Aorta (tissue), 5 donors: ENCODE data around the gene OR5W2. TPM values are rescaled to one million over a fixed set of nuclear protein-coding genes. Genes with fewer than 3 reads are reported as not detected.
"Not testable (repeated sequence)": the region's sequence is repeated elsewhere in the genome, so short reads cannot be mapped to it uniquely, and the experiment has no call there.

Source experiments
- ATAC-seq: fragments of 200-7000 bp; cut with Tn5 transposase; one replicate; pipeline ENCODE4 v1.9.1; 2022; ENCODE audit warnings: moderate library complexity; ENCODE audit not compliant: low FRiP score
- DNase-seq, 2 donors: peaks; one replicate each; pipeline ENCODE4 v3.0.0-alpha.2; 2020
- H3K27ac ChIP-seq, 2 donors: one replicate each; pipeline ENCODE4 v1.5.1; 2013; ENCODE audit warnings: low read length in 2 of 2, mild to moderate bottlenecking in 2 of 2, moderate library complexity in 2 of 2, control low read depth in 1 of 2, inconsistent platforms in 1 of 2, low read depth in 1 of 2
- H3K27me3 ChIP-seq, 2 donors: one replicate each; pipeline ENCODE4 v1.6.1; 2013; ENCODE audit warnings: control low read depth in 1 of 2, low read length in 1 of 2, mild to moderate bottlenecking in 1 of 2, moderate library complexity in 1 of 2; ENCODE audit not compliant: insufficient read depth in 2 of 2, control insufficient read depth in 1 of 2
- H3K36me3 ChIP-seq, 2 donors: one replicate each; pipeline ENCODE4 v1.6.1; 2013; ENCODE audit warnings: control low read depth in 1 of 2, low read length in 1 of 2, mild to moderate bottlenecking in 1 of 2; ENCODE audit not compliant: insufficient read depth in 2 of 2, control insufficient read depth in 1 of 2
- H3K4me1 ChIP-seq, 2 donors: one replicate each; pipeline ENCODE4 v1.6.1; 2013; ENCODE audit warnings: low read length in 2 of 2, control low read depth in 1 of 2, mild to moderate bottlenecking in 1 of 2, moderate library complexity in 1 of 2; ENCODE audit not compliant: insufficient read depth in 2 of 2, control insufficient read depth in 1 of 2
- H3K4me3 ChIP-seq, 2 donors: one replicate each; pipeline ENCODE4 v1.5.1; 2013; ENCODE audit warnings: low read length in 2 of 2, control low read depth in 1 of 2, mild to moderate bottlenecking in 1 of 2
- H3K9me3 ChIP-seq: one replicate; pipeline ENCODE4 v1.6.1; 2013; ENCODE audit warnings: mild to moderate bottlenecking, low read length; ENCODE audit not compliant: control insufficient read depth
- WGBS, 2 donors: extraction: QIAGEN DNeasy Blood & Tissue Kit; methylation state at CpG; one replicate each; pipeline ENCODE4 v1.1.7; 2013; 5-methylcytosine and 5-hydroxymethylcytosine counted together
- intact Hi-C, 2 donors: fragments of 100-400 bp; cut with DNase I; formaldehyde crosslinking; loops; one replicate each; pipeline versions ENCODE4 v1.14.2 to v1.15.0; 2022
- polyA plus RNA-seq, 2 donors: library from polyadenylated mRNA; stranded (reverse); fragments of 200-250 nt; gene quantifications; one replicate each; pipeline ENCODE4 v1.2.3, GENCODE V29; 2013
- total RNA-seq, 2 donors: library from RNA; stranded (reverse); fragmentation: NEBNext Ultra II Directional; extraction: Animal tissue kit (Norgen Biotek cat#: 25700); gene quantifications; one replicate each; pipeline ENCODE4 v1.2.1, GENCODE V29; 2021
- donor health status: healthy with polysubstance abuse.
- donor health status: Bipolar disorder and iron deficiency.
- donor health status: DM: no; HTN: no; CAD: no.
- donor health status: DM: no; HTN: no; CAD: no.
- donor health status: DM: yes; HTN: yes; CAD: no.

The OR5W2 gene
- total and polyA plus RNA-seq, 4 donors: not detected

- DNase-seq, H3K9me3 ChIP-seq, H3K27ac ChIP-seq, intact Hi-C loops, H3K36me3 ChIP-seq, H3K4me1 ChIP-seq, H3K4me3 ChIP-seq, H3K27me3 ChIP-seq, ATAC-seq: not testable (repeated sequence)
- WGBS, 2 donors: 78 to 81% methylated on average over 4 of the region's 4 CpGs
Observed at GRCh38 chr11:55884995-55885394, 29.4 kb downstream of the OR5W2 start.

DNA sequence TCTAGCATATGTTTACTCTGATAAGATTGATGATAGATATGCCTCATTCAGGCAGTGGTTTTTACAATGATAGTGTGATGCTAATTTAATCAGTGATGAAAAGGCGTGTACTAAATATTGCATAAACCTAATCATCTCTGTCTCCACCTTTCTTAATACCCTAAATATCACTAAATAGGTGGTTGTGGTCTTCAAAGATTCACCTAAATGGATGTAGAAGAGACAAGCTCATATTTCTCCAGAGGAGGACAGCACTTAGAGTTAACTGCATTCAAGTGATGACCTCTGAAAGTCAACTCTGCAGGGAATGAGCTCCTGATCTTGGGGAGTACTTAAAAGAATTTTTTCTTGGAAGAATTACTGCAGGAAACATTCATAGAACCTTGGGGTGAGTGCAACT, 31.4 kb downstream of the OR5W2 start, which contains the start of gene TRIM51:
Gene TRIM51, plus strand, starts transcription at position 301 of the 400 bp plus-strand sequence. CDS start 2,132 bp downstream, outside the sequence.
- H3K27me3 ChIP-seq, H3K9me3 ChIP-seq, H3K36me3 ChIP-seq, H3K27ac ChIP-seq, ATAC-seq, H3K4me3 ChIP-seq, DNase-seq, H3K4me1 ChIP-seq, intact Hi-C loops: not testable (repeated sequence)
- 57 to 58% methylated on average over 1 of the region's 1 CpG for WGBS, 2 donors

DNA sequence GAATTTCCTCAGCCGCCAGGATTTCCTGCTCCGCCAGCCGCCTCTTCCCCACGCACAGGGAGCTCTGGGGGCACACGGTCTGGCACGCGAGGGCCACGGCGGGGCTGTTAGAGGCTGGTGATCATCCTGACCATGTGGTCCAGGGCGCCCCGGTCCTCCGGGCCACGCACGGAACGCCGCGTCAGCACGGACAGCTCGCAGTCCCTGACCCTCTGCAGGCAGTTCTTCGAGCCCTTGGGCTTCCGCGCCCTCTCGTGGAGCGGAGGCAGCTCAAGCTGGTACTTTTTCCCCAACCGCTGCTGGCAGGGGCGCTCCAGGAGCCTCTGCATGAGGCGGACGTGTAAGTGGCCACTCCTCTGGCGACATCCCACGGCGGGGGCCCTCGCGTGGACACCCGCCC, 41.2 kb downstream of the OR5W2 start:
- 15 to 19% methylated on average over 28 to 34 of the region's 34 CpGs for WGBS, 2 donors
- H3K36me3 ChIP-seq, H3K27me3 ChIP-seq, DNase-seq, ATAC-seq, H3K9me3 ChIP-seq, H3K4me3 ChIP-seq, H3K27ac ChIP-seq, intact Hi-C loops, H3K4me1 ChIP-seq: not testable (repeated sequence)

DNA sequence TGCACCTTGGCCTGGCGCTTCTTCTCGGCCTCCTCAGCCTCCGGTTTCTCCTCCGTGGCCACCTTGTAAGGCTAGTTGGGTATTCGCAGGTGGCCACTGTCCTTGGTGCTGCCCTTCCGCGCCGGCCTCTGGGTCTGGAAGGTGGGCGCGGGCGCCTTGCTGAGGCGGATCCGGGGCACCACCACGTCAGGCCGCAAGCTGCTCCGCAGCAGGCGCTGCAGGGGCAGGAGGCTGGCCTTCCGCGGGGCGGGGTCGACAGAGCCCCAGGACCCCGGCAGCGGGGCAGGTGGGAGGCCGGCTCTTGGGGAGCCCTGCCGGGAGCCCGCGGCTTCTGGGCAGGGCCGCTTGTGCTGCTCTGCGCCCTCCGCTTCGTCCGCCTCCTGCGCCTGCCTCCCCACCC, 41.7 kb downstream of the OR5W2 start:
- ATAC-seq, H3K9me3 ChIP-seq, intact Hi-C loops, H3K4me3 ChIP-seq, H3K4me1 ChIP-seq, DNase-seq, H3K27ac ChIP-seq, H3K27me3 ChIP-seq, H3K36me3 ChIP-seq: not testable (repeated sequence)
- 12 to 15% methylated on average over 30 to 33 of the region's 33 CpGs for WGBS, 2 donors

GRCh38 chr11:55867354-55867753, 47.0 kb downstream of the OR5W2 start:
- H3K4me1 ChIP-seq, H3K27me3 ChIP-seq, ATAC-seq, H3K9me3 ChIP-seq, H3K36me3 ChIP-seq, intact Hi-C loops, H3K4me3 ChIP-seq, DNase-seq, H3K27ac ChIP-seq: not testable (repeated sequence)
- 80 to 82% methylated on average over 4 of the region's 4 CpGs for WGBS, 2 donors

Other genes starting within 250 kb of the OR5W2 start
- gene OR5D13, start 141.1 kb downstream of the OR5W2 start, total RNA-seq: not detected
- not detected for gene OR5D13, start 141.1 kb downstream of the OR5W2 start, polyA plus RNA-seq
- gene OR5D14, start 119.0 kb downstream of the OR5W2 start, total RNA-seq: not detected
- gene OR5D14, start 119.0 kb downstream of the OR5W2 start, polyA plus RNA-seq: not detected
- gene OR5L1, start 103.2 kb downstream of the OR5W2 start, total RNA-seq: not detected
- not detected for gene OR5L1, start 103.2 kb downstream of the OR5W2 start, polyA plus RNA-seq
- gene OR5D18, start 95.0 kb downstream of the OR5W2 start, total RNA-seq: not detected
- not detected for gene OR5D18, start 95.0 kb downstream of the OR5W2 start, polyA plus RNA-seq
- not detected for gene OR5L2, start 87.4 kb downstream of the OR5W2 start, total RNA-seq
- not detected for gene OR5L2, start 87.4 kb downstream of the OR5W2 start, polyA plus RNA-seq
- gene OR5D16, start 75.8 kb downstream of the OR5W2 start, total RNA-seq: not detected
- gene OR5D16, start 75.8 kb downstream of the OR5W2 start, polyA plus RNA-seq: not detected
- gene TRIM51, start 31.3 kb downstream of the OR5W2 start, total RNA-seq: not detected
- not detected for gene TRIM51, start 31.3 kb downstream of the OR5W2 start, polyA plus RNA-seq
- gene OR5I1, start 21.8 kb upstream of the OR5W2 start, total RNA-seq: not detected
- gene OR5I1, start 21.8 kb upstream of the OR5W2 start, polyA plus RNA-seq: not detected
- not detected for gene OR10AG1, start 55.4 kb upstream of the OR5W2 start, total RNA-seq
- gene OR10AG1, start 55.4 kb upstream of the OR5W2 start, polyA plus RNA-seq: not detected
- gene OR5F1, start 80.0 kb upstream of the OR5W2 start, total RNA-seq: not detected
- not detected for gene OR5F1, start 80.0 kb upstream of the OR5W2 start, polyA plus RNA-seq
- not detected for gene OR5AS1, start 113.1 kb upstream of the OR5W2 start, total RNA-seq
- gene OR5AS1, start 113.1 kb upstream of the OR5W2 start, polyA plus RNA-seq: under 1 TPM in 1 of 2 donors, not detected in 1; under 0.01 TPM
- gene OR8I2, start 178.7 kb upstream of the OR5W2 start, total RNA-seq: not detected
- gene OR8I2, start 178.7 kb upstream of the OR5W2 start, polyA plus RNA-seq: not detected
- gene OR8H2, start 189.1 kb upstream of the OR5W2 start, total RNA-seq: not detected
- gene OR8H2, start 189.1 kb upstream of the OR5W2 start, polyA plus RNA-seq: not detected
- not detected for gene OR8H3, start 207.8 kb upstream of the OR5W2 start, total RNA-seq
- not detected for gene OR8H3, start 207.8 kb upstream of the OR5W2 start, polyA plus RNA-seq
- not detected for gene OR8J3, start 225.6 kb upstream of the OR5W2 start, total RNA-seq
- not detected for gene OR8J3, start 225.6 kb upstream of the OR5W2 start, polyA plus RNA-seq
- gene OR8K5, start 245.7 kb upstream of the OR5W2 start, total RNA-seq: not detected
- gene OR8K5, start 245.7 kb upstream of the OR5W2 start, polyA plus RNA-seq: not detected